Left colon (tissue), 2 donors: ENCODE data around the gene SLC17A9. TPM values are rescaled to one million over a fixed set of nuclear protein-coding genes. Genes with fewer than 3 reads are reported as not detected.

Experiments used
- ATAC-seq: fragments of 200-7000 bp; cut with Tn5 transposase; one replicate; pipeline ENCODE4 v1.9.1; 2020; ENCODE audit warnings: mild to moderate bottlenecking, moderate library complexity
- DNase-seq, 2 donors: peaks; one replicate each; pipeline ENCODE4 v3.0.0-alpha.2; 2020
- intact Hi-C, 2 donors: fragments of 100-400 bp; cut with DNase I in 1 of 2; cut with micrococcal nuclease in 1 of 2; formaldehyde crosslinking; loops; one replicate each; pipeline versions ENCODE4 v1.11.2 to v1.14.0; 2022; cut with DNase I, micrococcal nuclease
- long read RNA-seq: library from polyadenylated mRNA; unstranded; transcript quantifications from one replicate; pipeline ENCODE4 v2.0.0, GENCODE V29; 2021
- total RNA-seq, 2 donors: library from RNA; stranded (reverse); fragmentation: NEBNext Ultra II Directional; extraction: Animal tissue kit (Norgen Biotek cat#: 25700); gene quantifications; one replicate each; pipeline ENCODE4 v1.2.1, GENCODE V29; 2021
- donor health status: DM: no; HTN: no; CAD: no.
- donor health status: DM: yes; HTN: yes; CAD: no.

Gene SLC17A9, protein sequence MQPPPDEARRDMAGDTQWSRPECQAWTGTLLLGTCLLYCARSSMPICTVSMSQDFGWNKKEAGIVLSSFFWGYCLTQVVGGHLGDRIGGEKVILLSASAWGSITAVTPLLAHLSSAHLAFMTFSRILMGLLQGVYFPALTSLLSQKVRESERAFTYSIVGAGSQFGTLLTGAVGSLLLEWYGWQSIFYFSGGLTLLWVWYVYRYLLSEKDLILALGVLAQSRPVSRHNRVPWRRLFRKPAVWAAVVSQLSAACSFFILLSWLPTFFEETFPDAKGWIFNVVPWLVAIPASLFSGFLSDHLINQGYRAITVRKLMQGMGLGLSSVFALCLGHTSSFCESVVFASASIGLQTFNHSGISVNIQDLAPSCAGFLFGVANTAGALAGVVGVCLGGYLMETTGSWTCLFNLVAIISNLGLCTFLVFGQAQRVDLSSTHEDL
- 10 to 100 TPM; 17.7 to 28.1 TPM for total RNA-seq
- long read RNA-seq, transcript SLC17A9-202 (13 exons, 3,580 nt) = major isoform, 8 of 20 reads
- long read RNA-seq, partial matches to known transcripts = 7 of 20 reads
- long read RNA-seq, other reads (novel, unspliced or antisense) = 5 of 20 reads

DNA sequence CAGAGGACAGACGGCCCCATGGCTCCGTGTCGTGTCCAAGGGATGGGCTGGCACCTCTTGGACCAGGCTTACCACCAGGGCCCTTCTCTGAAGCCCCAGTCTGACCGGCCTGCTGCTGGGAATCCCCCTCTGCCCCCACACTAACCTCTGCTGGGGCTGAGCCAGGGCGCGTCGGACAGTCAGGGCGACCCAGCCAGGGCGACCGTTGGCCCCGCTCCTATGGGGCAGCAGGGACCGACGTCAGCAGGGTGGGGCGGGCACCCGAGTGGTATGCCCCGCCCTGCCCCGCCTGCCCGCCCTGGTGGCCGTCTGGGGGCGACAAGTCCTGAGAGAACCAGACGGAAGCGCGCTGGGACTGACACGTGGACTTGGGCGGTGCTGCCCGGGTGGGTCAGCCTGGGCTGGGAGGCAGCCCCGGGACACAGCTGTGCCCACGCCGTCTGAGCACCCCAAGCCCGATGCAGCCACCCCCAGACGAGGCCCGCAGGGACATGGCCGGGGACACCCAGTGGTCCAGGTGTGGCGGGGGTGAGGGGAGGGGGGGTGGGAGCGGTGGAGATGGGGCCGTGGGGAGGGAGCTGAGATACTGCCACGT is at the start of gene SLC17A9:
Gene SLC17A9 (plus strand): TSS at position 337 of the 595 bp plus-strand sequence. CDS start 122 bp downstream, at position 459.
- ATAC-seq = peak; percentile 77

DNA sequence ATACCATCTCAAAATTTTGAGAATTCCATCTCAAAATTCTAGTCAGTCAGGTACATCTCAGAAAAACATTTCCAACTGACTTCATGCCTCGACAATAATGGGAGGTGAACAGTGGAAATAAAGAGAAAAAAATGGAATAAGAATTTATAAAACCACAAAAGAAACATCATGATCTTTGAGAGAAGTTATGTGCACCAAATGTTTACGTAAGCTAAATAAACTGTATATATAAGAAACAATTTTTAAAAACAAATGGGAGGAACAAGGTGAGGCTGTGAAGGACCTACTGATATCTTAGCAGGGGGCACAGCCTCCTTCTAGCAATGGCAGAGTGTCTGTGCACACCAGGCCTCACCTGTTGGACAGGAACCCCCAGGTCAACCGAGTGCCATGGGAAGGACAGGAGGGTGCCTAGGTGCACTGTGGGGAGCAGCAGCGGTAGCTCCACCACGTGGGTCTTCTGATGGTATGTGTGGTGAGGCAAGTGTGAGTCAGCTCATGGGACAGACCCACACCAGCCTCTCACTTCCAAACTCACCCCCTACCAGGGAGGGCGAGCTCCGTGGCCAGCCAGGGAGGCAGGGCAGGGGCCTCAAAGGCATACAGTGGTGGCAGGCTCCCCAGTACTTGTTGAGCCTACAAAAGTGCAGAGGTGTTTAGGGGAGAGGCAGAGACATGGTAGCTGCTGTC is 49.4 kb upstream of the SLC17A9 start:
- no peak for DNase-seq
- intact Hi-C loops = no loop called here
- ATAC-seq = no peak

More for the DNA sequence above, at the start of gene SLC17A9:
- DNase-seq = peak; percentile 95 to 97
- intact Hi-C loops = no loop called here

DNA sequence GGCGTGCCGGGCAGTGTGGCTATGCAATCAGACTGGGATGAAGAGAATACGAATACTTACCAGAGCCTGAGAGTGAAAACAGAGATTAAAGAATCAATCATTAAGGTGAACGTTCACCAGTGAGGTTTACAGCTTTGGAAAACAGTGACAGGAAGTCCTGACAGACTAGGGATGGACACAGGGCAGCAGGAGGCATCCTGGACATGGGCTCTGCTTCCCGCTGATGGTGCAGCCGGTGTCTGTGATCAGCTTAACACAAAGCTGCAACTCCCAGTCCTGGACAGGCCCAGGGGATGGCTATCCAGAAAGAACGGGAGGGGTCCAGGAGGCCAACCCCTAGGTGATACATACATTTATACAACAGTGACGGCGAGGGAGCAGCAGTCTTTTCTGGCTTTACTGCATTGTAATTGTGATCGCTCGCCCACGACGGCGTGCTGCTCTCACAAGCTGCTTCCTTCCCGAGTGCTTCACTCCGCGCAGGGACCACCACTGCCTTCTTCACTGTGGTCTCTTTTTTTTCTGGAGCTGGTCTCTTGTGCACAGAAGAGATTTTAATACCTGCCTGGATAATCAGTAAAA is 46.9 kb upstream of the SLC17A9 start:
- intact Hi-C loops = no loop called here
- no peak for ATAC-seq
- DNase-seq = no peak

DNA sequence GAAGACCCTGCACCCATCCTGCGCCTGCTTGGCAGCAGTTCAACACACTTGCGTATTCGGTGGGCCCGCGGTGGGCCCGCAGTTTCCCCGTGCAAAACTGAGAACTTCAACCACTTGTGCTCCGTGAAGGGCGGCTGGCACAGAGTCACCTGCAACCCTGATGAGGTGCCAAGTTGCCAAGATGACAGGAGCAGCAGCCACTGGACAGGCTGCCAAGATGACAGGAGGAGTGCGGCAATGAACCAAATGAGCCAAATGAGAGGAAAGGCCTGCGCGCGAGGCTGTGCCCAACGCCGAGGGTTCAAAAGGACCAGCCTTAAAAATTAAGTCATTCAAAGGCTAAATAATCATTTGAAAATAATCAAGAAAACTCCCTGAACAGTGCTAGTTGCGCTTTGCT is 46.3 kb upstream of the SLC17A9 start:
- intact Hi-C loops = no loop called here
- ATAC-seq (no peak), DNase-seq (no peak)

DNA sequence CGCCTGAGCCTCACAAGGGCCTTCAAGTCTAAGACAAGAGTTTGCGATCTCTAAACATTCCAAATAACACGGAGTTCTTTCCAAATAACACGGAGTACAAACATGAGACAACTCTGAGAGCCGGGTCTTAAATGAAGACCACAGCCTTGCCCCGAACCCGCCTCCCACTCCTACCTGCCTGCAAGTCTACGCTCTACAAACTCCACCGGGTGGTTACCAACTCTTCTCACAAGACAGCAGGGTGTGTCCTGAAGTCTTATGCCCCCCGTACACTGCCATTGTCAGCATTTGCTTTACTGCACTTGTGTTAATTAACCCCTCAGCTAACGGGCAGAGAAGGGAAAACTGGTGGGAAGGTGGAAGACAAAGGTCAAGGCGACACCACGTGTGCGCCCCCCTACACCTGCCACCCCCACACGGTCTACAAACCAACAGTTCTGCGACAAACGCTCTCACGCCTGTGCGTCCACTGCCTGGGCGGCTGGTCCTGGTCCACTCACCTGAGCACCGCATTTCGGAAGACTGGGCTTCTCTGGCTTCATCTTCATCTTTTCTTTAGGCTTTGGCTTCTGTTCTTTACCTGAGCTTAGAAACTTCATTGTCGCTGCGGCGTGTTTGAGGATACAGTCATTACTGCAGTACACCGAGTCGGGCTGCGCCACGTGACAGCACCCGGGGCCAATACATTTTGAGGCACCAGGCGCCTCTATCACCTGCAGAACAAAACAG is 45.7 kb upstream of the SLC17A9 start:
- intact Hi-C loops = no loop called here
- DNase-seq (no peak), ATAC-seq (no peak)

DNA sequence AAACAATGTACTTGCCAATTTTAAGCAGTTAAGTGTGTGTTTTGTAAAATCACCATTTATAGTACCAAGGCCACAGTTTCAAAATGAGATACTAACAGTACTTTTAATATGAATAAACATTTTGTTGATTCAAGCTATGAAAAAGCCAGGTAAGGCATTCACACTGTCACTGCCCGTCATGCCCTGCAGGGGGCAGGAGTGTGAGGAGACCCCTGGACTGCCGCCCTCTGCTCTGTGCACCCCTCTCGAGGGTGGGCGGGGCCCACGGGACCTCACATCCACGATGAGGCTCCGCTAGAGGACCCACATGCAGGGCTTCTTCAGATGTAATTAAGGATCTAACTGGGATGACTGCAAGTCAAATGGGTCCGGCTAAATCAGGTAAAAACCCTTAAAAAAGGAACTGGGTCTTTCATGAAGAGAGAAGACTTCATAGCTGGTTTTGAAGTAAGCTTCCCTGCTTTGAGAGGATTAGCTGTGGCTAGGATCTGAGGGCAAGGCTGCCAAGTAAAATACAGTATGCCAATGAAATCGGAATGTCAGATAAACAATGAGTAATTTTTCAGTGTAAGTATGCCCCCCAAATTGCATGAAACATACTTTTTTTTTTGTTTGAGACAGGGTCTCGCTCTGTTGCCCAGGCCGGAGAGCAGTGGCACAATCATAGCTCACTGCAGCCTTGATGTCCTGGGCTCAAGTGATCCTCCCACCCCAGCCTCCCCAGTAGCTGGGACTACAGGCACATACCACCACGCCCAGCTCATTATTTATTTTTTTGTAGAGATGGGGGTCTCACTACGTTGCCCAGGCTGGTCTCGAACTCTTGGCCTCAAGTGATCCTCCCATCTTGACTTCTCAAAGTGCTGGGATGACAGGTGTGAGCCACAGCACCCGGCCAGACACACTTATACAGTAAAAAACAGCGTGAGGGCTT is 44.9 kb upstream of the SLC17A9 start:
- ATAC-seq (peak; percentile 28), DNase-seq (no peak)
- intact Hi-C loops = no loop called here

DNA sequence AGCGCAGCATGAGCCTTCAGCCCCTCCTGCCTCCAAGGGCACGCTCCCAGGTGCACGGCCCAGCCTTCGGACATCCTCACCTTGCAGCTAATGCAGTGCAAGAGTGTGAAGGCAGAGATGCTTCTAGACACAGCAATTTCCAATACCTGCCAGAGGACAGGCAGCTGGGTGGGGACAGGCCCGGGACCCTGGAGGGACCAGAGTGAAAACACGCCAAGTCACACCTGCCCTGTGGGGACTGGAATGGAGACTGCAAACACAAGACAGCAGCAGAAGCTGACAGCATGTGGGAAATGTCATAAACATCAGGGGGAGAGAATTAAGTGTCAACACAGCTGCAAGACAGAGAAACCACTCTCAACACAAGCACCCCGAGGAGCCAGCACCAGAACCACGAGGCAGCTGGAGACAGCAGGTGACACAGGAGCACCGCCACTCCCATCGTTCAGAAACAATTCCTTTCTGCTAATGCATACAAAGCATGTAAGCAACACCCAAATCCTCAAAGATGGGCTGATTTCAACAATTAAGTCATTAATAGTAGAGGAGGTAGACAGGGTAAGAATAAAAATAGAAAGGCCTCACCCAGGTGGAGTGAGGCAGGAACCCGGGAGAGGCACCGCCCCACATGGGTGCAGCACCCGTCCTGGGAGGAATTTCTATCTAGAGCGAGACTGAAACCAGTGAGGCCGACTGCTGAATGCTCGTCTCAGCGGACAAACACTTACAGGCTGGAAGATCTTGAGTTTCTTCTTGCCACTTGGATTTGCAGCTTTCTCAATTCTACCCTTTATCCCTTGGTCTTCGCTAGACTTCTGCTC is 43.3 kb upstream of the SLC17A9 start:
- DNase-seq = no peak
- intact Hi-C loops = no loop called here
- no peak for ATAC-seq

DNA sequence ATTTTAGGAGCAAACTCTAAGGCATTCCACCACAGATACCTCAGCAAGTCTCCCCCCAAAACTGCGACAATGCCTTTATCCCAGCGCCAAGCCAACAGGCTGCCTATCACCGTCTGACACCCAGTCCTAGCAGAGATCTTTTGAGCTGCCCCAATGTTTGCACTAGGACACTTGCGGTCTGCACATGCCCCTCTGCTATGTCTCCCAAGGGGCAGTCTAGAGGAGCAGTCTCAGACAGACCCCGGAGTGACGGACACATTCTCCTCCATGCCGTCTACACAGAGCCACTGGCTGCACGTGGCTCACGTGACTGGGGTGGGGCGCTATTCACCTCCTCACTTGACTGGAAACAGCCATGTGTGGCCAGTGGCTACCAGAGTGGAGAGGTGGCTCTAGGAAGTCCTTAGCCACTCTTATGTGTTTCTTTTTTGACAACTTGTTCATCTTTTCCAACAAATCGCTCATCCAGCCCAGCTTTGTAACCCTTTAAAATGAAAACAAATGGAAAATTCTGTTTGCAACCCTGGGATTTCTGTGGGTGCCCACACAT is 42.2 kb upstream of the SLC17A9 start:
- intact Hi-C loops = no loop called here
- ATAC-seq = no peak
- no peak for DNase-seq

DNA sequence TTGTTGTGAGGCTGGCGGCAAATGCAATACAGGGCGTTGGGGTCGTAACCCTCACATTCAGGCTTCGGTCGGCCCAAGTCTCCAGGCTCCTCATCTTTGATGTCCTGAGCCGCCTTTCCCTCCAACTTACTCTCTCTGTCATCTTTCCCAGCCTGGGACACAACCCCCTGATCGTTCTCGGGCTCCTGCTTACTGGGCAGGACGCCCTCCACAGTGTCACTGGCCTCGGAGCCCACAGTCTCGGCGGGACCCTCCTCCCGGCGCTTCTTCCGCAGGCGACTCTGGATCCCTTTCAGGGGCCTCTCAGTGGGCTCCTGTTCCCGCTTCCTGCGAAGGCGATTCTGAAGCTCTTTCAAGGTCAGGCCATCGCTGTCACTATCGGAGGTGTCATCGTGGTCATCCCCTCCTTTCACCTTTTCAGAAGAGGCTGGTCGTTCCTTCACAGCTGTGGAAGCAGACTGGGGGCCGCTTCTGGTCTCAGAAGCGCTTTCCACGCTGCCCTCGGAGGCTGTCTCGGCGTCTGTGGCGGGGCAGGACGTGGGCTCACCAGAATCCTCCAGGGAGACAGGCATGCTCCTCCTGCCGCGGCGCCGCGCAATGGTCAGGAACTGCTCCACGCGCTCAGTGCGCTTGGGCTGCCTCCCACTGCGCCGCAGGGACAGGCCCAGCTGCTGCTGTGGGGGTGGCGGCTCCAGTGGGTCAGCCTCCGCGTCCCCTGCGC is 41.6 kb upstream of the SLC17A9 start:
- ATAC-seq = no peak

DNA sequence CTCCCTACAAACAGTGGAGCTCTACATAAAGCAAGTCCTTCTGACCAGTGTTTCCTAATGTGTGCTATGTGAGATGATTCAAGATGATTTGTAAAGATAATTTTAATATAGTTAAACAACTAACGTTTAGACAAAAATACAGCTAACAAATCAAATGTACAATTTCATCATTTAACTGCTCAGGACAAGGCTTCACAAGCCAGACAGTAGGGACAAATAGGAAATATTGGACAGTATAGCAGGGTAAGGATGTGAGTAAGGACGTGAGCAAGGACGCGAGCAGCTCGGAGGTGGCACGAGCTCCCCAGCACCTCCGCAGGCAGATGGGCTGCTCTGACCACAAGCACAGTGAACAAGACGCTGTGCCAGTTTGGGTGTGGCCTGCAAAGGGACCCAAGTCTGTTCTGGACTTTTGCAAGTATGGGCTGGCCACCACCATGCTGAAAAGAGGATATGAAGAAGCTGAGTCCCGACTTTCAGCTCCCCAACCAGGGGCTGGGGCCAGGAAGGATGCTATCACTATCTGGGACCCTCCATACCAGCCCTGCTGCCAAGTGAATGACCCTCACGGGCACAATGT is 40.7 kb upstream of the SLC17A9 start:
- intact Hi-C loops = no loop called here
- no peak for DNase-seq

More for the DNA sequence above, 41.6 kb upstream of the SLC17A9 start:
- intact Hi-C loops = no loop called here
- DNase-seq = no peak

DNA sequence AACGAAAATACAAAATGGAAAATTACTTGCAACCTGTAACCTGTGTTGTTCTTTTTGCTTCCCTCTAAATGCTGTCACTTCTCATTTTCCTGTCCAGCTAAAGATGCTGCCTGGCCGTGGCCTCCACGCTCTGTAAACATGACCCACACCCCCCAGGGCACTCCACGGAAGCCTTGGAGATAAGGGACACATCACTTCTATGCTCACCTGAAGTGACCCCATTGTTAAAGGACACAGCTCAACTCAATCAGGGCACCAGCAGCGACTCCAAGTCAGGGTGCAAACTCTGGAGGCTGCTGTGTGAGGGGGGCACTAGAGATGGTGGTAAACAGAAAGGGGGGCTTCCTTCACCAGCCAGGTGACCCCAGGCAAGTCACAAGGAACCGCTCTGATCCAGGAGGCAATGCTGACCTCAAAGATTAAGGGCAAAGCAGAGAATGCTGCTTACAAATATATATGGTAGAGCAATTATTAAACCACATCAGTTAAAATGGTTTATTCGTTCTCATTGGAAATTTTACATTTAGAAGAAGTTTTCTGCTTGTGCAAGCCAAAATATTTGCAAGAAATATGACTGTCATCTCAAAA is 39.4 kb upstream of the SLC17A9 start:
- no peak for ATAC-seq
- no peak for DNase-seq
- intact Hi-C loops = no loop called here

More for the DNA sequence above, 40.7 kb upstream of the SLC17A9 start:
- ATAC-seq = no peak

DNA sequence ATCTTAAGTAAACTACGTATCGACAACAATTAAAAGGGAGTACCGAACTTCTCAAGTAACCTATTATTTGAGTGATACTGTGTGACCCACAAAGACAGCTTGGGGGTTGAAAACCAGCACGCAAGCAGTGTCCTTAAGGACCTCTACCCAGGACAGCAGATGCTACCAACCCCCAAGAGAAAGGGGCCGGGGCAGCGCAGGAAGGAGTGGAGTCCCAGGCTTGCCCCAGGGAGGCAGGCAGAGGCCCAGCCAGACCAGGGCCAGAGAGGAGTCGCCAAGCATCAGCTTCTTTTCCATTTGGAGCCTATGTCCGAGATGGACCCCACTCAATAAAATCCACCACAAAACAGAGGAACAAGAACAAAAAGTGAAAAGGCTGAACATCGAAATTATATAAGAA is 38.1 kb upstream of the SLC17A9 start:
- intact Hi-C loops = no loop called here
- DNase-seq (no peak), ATAC-seq (no peak)

DNA sequence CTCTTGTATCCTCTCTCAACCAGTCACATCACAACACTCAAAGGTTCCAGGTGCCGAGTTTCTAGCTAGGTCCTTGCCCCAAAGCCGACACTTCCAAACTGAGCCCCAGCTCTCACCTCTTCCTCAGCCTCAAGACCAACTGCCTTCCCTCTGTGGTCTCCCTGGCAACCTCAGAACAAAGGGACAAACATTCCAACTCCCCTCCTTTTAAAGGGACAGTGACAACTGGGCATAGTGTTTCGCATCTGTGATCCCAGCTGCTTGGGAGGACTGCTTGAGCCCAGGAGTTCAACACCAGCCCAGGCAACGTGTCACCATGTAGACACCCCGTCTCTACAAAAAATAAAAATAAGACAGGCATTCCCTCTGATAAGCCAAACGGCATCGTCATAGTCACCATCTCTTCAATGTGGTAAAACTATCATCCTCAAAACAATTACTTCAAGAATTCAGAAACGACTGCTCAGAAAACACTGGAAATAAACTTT is 37.5 kb upstream of the SLC17A9 start:
- no peak for DNase-seq
- intact Hi-C loops = no loop called here
- peak; percentile 62 for ATAC-seq

DNA sequence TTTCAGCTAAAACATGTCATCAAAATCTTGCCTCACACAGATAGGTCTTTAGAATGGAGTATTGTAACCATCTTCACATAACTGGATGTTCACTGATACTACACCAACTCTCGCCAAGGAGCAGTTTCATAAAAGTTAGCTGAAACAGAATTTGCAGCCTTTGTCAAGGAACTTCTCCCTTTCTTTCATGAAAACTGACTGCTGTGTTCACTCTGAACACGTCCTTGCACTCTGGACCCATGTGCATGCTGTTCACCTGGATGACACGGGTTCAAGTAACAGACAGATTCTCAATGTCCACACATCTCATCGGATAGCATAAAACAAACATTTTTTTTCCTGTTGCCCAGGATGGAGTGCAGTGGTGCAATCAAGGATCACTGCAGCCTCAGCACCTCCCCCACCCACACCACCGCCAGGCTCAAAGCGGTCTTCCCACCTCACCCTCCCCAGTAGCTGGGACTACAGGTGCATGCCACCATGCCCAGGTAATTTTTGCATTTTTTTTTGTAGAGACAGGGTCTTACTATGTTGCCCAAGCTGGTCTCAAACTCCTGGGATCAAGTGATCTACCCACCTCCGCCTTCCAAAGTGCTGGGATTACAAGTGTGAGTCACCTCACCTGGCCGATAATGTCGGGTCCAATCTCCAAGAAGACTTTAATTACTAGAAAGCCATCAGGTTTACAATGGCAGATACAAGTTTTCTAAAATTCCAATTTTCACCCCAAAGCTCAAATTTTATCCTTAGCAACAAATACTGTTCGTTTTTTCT is 35.6 kb upstream of the SLC17A9 start:
- DNase-seq (no peak), ATAC-seq (peak; percentile 18)

More for the DNA sequence above, 35.6 kb upstream of the SLC17A9 start:
- intact Hi-C loops = no loop called here
